Subcutaneous abdominal adipose tissue (tissue), 5 donors: ENCODE results near the gene DUSP28.

Source experiments
- H3K27ac ChIP-seq: one replicate; pipeline ENCODE4 v1.7.0; 2013; ENCODE audit warnings: low read depth, mild to moderate bottlenecking, inconsistent platforms, low read length, moderate library complexity
- H3K27me3 ChIP-seq, 5 donors: one replicate each; pipeline ENCODE4 v1.7.0; 2013; ENCODE audit warnings: low read length in 5 of 5, inconsistent platforms in 1 of 5; ENCODE audit not compliant: control insufficient read depth in 5 of 5, insufficient read depth in 4 of 5
- H3K36me3 ChIP-seq, 5 donors: one replicate each; pipeline ENCODE4 v1.7.0; 2013; ENCODE audit warnings: low read length in 5 of 5; ENCODE audit not compliant: control insufficient read depth in 5 of 5, insufficient read depth in 5 of 5
- H3K4me1 ChIP-seq, 5 donors: one replicate each; pipeline ENCODE4 v1.7.0; 2013; ENCODE audit warnings: low read length in 5 of 5, mild to moderate bottlenecking in 3 of 5, moderate library complexity in 1 of 5; ENCODE audit not compliant: control insufficient read depth in 5 of 5, insufficient read depth in 5 of 5
- H3K4me3 ChIP-seq, 5 donors: one replicate each; pipeline ENCODE4 v1.7.0; 2013; ENCODE audit warnings: low read length in 5 of 5, low read depth in 1 of 5
- H3K9ac ChIP-seq, 5 donors: one replicate each; pipeline ENCODE4 v1.7.0; 2013; ENCODE audit warnings: low read length in 5 of 5, mild to moderate bottlenecking in 4 of 5, moderate library complexity in 3 of 5
- H3K9me3 ChIP-seq, 5 donors: one replicate each; pipeline ENCODE4 v1.7.0; 2013; ENCODE audit warnings: low read length in 5 of 5; ENCODE audit not compliant: control insufficient read depth in 5 of 5
- donor health status: healthy.
- donor health status: healthy.
- donor health status: healthy.
- donor health status: healthy.
- donor health status: healthy.

The DUSP28 gene

DNA sequence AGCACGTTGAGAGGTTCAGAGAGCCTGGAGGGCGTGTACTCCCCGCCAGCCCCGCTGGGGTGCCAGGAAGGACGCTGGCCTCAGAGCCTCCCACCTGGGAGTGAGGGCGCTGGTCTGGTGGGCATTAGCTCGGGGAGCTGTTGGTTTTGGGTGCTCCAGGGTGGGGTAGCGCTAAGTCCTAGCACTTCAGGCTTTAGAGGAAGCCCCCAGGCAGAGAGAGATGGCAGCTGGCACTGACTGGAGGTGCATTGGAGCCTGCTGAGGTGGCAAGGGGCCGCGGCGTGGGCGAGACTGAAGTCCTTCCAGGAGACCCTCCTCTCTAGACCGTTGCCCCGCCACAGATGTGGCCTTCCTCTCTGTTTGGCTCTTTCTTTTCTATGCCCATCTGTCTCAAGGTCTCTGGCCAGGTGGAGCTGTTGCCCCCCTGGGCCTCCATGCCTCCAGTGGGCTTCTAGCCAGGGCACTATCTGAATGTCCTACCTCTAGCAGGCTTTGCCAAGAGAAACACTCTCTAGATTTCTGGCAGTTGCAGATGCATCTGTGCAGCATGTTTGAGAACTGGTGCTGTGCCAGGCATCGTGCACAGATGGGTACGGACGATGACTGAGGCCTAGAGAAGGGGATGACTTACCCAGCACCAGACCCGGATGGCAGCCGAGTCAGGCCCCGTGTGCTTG is 33.0 kb downstream of the DUSP28 start:
- Histone ChIP-seq H3K4me1 (peaks cover 2 to 33% (median 20%) of the 10 kb centered on the region in 5 donors), H3K36me3 (peaks cover 0 to 80% (median 64%) of the 10 kb centered on the region in 5 donors), H3K27ac (no peak overlapping the region), H3K27me3 (no peaks in the 10 kb centered on the region), H3K4me3 (no peak overlapping the region), H3K9ac (no peak overlapping the region), H3K9me3 (no peaks in the 10 kb centered on the region)

DNA sequence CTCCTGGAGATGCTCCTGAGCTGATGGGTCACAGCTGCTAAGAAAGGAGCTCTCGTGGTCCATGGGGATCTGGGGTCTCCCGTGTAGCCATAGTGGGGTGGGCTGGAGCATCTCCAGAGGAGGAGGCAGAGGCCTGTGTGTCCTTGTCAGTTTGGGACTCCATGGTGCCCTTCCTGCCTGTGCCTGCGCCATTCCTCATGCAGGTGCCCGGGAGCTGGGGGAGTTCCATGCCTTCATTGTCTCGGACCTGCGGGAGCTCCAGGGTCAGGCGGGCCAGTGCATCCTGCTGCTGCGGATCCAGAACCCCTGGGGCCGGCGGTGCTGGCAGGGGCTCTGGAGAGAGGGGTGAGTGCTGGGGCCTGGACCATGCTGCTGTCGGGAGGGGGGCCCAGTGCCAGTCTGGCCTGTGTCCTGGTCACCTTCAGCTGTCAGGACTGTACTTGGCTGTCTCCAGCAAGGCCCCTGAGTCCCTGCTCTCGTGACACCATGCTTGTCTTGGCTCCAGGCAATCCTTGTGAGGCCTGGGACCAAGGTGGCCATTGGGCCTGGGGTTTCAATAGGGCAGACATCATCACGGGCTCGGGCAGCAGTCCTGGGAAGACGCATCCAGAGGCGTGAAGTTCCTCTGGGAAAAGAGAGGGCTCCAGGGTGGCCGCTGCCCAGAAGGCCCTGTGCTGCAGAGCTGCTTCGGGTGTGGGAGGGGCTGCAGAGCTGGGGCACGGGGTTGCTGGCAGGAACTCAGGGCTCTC is 33.7 kb downstream of the DUSP28 start:
- H3K9me3 ChIP-seq = no peaks in the 10 kb centered on the region
- H3K27me3 ChIP-seq = no peaks in the 10 kb centered on the region
- H3K4me3 ChIP-seq = no peak overlapping the region
- H3K36me3 ChIP-seq = peaks cover 0 to 87% (median 71%) of the 10 kb centered on the region in 5 donors
- no peak overlapping the region for H3K9ac ChIP-seq
- H3K27ac ChIP-seq = no peak overlapping the region
- H3K4me1 ChIP-seq = peaks cover 0 to 28% (median 18%) of the 10 kb centered on the region in 5 donors

DNA sequence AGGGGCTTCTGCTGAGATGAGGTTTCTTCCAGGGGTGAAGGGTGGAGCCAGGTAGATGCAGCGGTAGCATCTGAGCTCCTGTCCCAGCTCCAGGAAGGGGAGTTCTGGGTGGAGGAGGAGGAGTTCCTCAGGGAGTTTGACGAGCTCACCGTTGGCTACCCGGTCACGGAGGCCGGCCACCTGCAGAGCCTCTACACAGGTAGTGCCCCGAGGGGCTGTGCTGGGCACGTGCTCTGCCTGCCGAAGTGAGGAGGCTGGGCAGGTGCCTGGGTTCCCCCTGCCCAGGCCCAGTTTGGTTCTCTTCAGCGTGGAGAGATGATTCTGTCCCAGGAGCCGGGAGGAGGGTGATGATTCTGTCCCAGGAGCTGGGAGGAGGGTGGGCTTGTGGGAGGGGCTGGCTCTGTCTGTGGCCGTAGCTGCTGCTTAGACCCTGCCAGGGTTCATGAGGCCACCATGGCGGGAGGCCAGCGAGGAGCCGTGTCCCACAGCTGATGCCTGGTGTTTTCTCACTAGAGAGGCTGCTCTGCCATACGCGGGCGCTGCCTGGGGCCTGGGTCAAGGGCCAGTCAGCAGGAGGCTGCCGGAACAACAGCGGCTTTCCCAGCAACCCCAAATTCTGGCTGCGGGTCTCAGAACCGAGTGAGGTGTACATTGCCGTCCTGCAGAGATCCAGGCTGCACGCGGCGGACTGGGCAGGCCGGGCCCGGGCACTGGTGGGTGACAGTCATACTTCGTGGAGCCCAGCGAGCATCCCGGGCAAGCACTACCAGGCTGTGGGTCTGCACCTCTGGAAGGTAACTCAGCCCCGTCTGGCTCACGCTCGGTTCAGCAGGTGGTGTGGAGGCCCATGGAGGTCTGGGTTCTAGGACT is 34.6 kb downstream of the DUSP28 start:
- Histone ChIP-seq H3K9me3 (no peaks in the 10 kb centered on the region), H3K27me3 (no peaks in the 10 kb centered on the region), H3K9ac (peak overlapping the region in 1 of 5 donors; percentile 9), H3K27ac (no peak overlapping the region), H3K4me1 (peaks cover 0 to 28% (median 18%) of the 10 kb centered on the region in 5 donors), H3K36me3 (peaks cover 0 to 91% (median 74%) of the 10 kb centered on the region in 5 donors), H3K4me3 (no peak overlapping the region)

DNA sequence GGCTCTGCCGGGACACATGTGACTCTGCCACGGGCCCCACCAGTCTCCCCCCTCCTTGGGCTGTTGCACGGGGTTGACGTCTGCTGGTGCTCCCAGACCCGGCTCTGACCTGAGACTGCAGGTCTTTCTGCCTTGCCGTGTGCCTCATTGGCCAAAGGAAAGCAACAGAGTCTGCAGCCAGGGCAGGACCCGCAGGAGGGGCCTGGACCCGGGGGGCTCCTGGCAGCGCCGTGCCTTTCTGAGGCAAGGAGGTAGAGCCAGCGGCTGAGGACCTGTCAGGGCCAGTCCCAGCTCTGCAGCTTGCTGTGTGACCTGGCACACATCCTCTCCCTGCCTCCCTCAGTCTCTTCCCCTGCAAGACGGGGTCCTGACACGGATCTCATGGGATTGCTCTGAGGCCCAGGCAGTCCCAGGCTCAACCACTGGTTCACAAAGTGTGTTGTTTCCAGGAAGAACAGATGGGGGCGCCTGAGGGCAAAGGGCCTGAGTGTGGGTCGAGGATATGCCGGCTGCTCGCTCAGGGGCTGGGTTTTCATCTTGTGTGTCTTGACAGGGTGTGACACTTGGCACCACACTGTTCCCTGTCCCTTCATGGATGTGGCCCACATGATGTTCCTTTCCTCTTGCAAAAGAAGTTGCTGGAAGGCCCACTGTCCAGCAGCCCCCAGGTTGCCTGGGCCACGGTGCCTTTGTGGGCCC is 35.4 kb downstream of the DUSP28 start:
- peaks cover 0 to 89% (median 72%) of the 10 kb centered on the region in 5 donors for H3K36me3 ChIP-seq
- no peak overlapping the region for H3K4me3 ChIP-seq

DNA sequence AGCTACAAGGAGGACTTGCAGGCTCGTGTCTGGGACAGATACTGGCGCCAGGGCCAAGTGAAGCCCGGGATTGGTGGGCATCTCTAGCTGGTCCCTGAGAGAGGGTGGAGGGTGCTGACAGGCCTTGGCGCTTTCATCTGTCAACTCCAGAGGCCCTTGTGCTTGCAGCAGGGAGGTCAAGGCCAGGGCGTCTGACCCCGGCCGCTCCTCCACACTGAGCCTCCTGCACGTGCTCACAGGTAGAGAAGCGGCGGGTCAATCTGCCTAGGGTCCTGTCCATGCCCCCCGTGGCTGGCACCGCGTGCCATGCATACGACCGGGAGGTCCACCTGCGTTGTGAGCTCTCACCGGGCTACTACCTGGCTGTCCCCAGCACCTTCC is 35.9 kb downstream of the DUSP28 start:
- H3K4me3 ChIP-seq = peak overlapping the region in 1 of 5 donors; percentile 1

More for the DNA sequence above, 35.4 kb downstream of the DUSP28 start:
- Histone ChIP-seq H3K4me1 (peaks cover 0 to 28% (median 18%) of the 10 kb centered on the region in 5 donors), H3K9me3 (no peaks in the 10 kb centered on the region), H3K9ac (peak overlapping the region in 1 of 5 donors; percentile 50), H3K27me3 (no peaks in the 10 kb centered on the region), H3K27ac (no peak overlapping the region)

DNA sequence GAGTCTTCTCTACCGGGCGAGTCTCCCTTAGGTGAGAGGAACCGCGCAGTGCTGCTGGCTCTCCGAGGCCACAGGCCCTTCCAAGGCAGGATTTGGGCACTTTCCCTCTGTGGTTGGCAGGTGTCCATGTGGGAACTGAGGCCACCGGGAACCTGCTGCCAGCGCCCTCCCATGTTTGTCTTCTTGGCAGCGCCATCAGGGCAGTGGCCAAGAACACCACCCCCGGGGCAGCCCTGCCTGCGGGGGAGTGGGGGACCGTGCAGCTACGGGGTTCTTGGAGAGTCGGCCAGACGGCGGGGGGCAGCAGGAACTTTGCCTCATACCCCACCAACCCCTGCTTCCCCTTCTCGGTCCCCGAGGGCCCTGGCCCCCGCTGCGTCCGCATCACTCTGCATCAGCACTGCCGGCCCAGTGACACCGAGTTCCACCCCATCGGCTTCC is 36.4 kb downstream of the DUSP28 start:
- peaks cover 0 to 86% (median 64%) of the 10 kb centered on the region in 5 donors for H3K36me3 ChIP-seq
- H3K4me3 ChIP-seq = peak overlapping the region in 1 of 5 donors; percentile 1
- H3K27me3 ChIP-seq = no peaks in the 10 kb centered on the region
- H3K4me1 ChIP-seq = peaks cover 0 to 28% (median 18%) of the 10 kb centered on the region in 5 donors
- no peaks in the 10 kb centered on the region for H3K9me3 ChIP-seq
- H3K27ac ChIP-seq = no peak overlapping the region
- H3K9ac ChIP-seq = peak overlapping the region in 1 of 5 donors; percentile 50

More for the DNA sequence above, 35.9 kb downstream of the DUSP28 start:
- Histone ChIP-seq H3K27me3 (no peaks in the 10 kb centered on the region), H3K9ac (peak overlapping the region in 1 of 5 donors; percentile 50), H3K9me3 (no peaks in the 10 kb centered on the region), H3K4me1 (peaks cover 0 to 28% (median 18%) of the 10 kb centered on the region in 5 donors), H3K36me3 (peaks cover 0 to 89% (median 68%) of the 10 kb centered on the region in 5 donors), H3K27ac (no peak overlapping the region)

DNA sequence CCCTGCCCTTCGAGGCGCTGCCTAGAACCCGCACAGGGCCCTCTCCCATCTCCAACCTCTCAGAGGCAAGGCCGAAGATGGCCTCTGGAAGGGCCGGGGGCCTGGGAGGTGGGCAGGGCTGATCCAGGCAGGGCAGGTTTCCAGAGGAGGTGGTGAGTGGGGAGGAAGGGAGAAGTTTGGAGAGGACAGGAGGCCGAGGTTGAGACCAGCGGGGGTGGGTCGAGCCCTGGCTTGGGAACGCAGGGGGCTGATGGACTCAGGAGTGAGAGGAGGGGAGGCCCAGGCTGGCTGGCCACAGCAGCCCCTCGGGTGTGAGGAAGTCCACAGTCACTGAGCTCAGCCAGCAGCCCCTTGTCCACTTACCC is 36.9 kb downstream of the DUSP28 start:
- Histone ChIP-seq H3K9me3 (no peaks in the 10 kb centered on the region), H3K36me3 (peaks cover 0 to 81% (median 61%) of the 10 kb centered on the region in 5 donors), H3K9ac (no peak overlapping the region), H3K27ac (no peak overlapping the region), H3K4me3 (no peak overlapping the region), H3K4me1 (peaks cover 0 to 28% (median 18%) of the 10 kb centered on the region in 5 donors), H3K27me3 (no peaks in the 10 kb centered on the region)

DNA sequence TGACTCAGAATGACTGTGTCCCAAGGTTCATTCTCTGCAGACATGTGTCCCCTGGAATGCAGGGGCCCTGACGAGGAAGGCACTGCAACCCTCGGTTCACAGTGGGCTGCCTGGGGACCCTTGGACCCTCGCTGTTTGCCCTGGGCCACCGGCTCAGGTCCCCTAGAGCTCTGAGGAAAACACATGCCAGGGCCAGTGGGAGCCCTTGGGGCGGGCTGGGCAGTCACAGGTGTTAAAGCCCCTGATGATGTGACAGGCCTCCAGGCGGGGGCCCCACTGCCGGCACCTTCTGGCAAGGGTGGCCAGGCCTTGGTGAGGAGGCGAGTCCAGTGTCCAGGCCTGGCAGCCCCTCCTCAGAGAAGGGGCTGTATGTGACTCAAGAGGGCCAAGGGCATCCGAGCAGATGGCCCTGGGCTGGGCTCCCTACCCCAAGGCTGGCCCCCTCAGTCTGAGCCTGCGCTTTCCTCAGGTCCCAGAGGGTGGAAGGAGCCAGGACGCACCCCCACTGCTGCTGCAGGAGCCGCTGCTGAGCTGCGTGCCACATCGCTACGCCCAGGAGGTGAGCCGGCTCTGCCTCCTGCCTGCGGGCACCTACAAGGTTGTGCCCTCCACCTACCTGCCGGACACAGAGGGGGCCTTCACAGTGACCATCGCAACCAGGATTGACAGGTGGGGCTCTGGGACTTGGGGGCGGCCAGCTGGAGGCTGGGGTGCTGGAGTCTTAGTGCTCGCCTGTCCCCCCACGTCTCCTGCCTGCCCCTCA is 37.4 kb downstream of the DUSP28 start:
- H3K27ac ChIP-seq = no peak overlapping the region

More for the DNA sequence above, 37.4 kb downstream of the DUSP28 start:
- no peaks in the 10 kb centered on the region for H3K27me3 ChIP-seq
- H3K9me3 ChIP-seq = no peaks in the 10 kb centered on the region
- H3K4me3 ChIP-seq = no peak overlapping the region
- H3K9ac ChIP-seq = no peak overlapping the region
- peaks cover 0 to 28% (median 18%) of the 10 kb centered on the region in 5 donors for H3K4me1 ChIP-seq
- H3K36me3 ChIP-seq = peaks cover 0 to 75% (median 57%) of the 10 kb centered on the region in 5 donors
